Gastrocnemius medialis (tissue), 4 donors: ENCODE measurements around the gene PERCC1. TPM values are rescaled to one million over a fixed set of nuclear protein-coding genes. Genes with fewer than 3 reads are reported as not detected.

Experiments used
- ATAC-seq, 2 donors: fragments of 150-250 bp; one replicate each; pipeline ENCODE4 v1.9.1; 2016
- DNase-seq, 2 donors: peaks; one replicate each; pipeline ENCODE4 v3.0.0-alpha.2; 2019
- H3K27ac ChIP-seq, 4 donors: fragments of 200-600 bp; sonication (generic); 1 replicate in 1 of 4; 2 replicates in 3 of 4; pipeline ENCODE4 v1.5.1; 2016 to 2018; ENCODE audit warnings: mild to moderate bottlenecking in 2 of 4, moderate library complexity in 1 of 4
- H3K27me3 ChIP-seq, 3 donors: fragments of 200-600 bp; sonication (generic) in 2 of 3; 1 replicate in 1 of 3; 2 replicates in 2 of 3; pipeline versions ENCODE4 v1.5.1 to v1.6.0; 2016 to 2019; ENCODE audit warnings: mild to moderate bottlenecking in 1 of 3, moderate library complexity in 1 of 3
- H3K36me3 ChIP-seq, 2 donors: fragments of 200-600 bp; sonication (generic) in 1 of 2; one replicate each; pipeline ENCODE4 v1.5.1; 2017 to 2018
- H3K4me1 ChIP-seq, 2 donors: fragments of 200-600 bp; sonication (generic) in 1 of 2; one replicate each; pipeline ENCODE4 v1.5.1; 2016 to 2017; ENCODE audit warnings: mild to moderate bottlenecking in 2 of 2
- H3K4me3 ChIP-seq, 4 donors: fragments of 200-600 bp; sonication (generic) in 3 of 4; 1 replicate in 1 of 4; 2 replicates in 3 of 4; pipeline ENCODE4 v1.5.1; 2016 to 2019; ENCODE audit warnings: mild to moderate bottlenecking in 2 of 4
- H3K9me3 ChIP-seq, 3 donors: fragments of 200-600 bp; sonication (generic) in 2 of 3; 1 replicate in 1 of 3; 2 replicates in 2 of 3; pipeline ENCODE4 v1.5.1; 2016 to 2019
- POLR2A ChIP-seq, 2 donors: fragments of 450-650 bp; IDR thresholded peaks; one replicate each; pipeline ENCODE4 v1.6.1; 2017; ENCODE audit warnings: antibody characterized with exemption in 2 of 2, mild to moderate bottlenecking in 2 of 2, moderate library complexity in 2 of 2
- in situ Hi-C, 4 donors: fragments of 200-750 bp; cut with MboI; loops; one replicate each; pipeline versions ENCODE4 v1.15.0 to v1.8.0; 2017; ENCODE audit warnings: low sequenced_read_pairs in 4 of 4
- intact Hi-C: fragments of 100-400 bp; cut with DNase I; formaldehyde crosslinking; loops from one replicate; pipeline ENCODE4 v1.15.1; 2023; ENCODE audit warnings: low total_unique reads
- total RNA-seq, 4 donors: library from RNA; depleted of rRNA; stranded (reverse); fragments of >200 nt; gene quantifications; one replicate each; pipeline versions ENCODE4 v1.1.0 to v1.2.3, GENCODE V29; 2016
- TF ChIP-seq, protein P1 (sequence below), 5 experiments: fragments of 450-650 bp in 3 of 5; fragments of 200-600 bp in 2 of 5; sonication (generic) in 2 of 5; IDR thresholded peaks in 4 of 5; conservative IDR thresholded peaks in 1 of 5; 1 replicate in 4 of 5; 2 replicates in 1 of 5; pipeline ENCODE4 v1.5.1; 2016 to 2019; ENCODE audit warnings: antibody characterized with exemption in 5 of 5, mild to moderate bottlenecking in 3 of 5, moderate library complexity in 3 of 5

PERCC1 gene
- total RNA-seq, 4 donors from 2014 or later, result not detected

DNA sequence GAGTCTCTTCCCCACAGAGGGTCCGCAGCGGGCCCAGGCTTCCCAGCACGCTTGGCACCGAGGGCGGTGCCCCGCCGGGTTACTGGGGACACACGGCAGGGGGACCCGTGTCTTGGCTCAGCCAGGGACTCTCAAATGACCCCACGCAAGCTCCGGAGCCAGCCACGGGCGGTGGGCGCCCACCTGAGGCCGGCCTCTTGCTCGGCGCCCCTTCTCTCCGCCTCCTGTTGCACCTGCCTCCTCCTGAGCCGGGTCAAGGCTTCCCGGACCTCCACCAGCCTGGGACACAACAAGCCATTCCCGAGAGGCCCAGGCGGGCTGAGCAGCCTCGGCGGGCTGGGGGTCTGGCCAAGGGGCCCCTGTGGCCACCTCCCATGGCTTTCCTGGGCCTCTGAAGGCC is 11.8 kb downstream of the PERCC1 start:
- Histone ChIP-seq H3K4me3 (no peak overlapping the region), H3K4me1 (no peaks in the 10 kb centered on the region), H3K27ac (no peak overlapping the region), H3K36me3 (peaks cover 0 to 24% of the 10 kb centered on the region in 2 donors), H3K9me3 (no peaks in the 10 kb centered on the region), H3K27me3 (no peaks in the 10 kb centered on the region)
- ATAC-seq (no peak), DNase-seq (no peak)
- TF ChIP-seq, protein P1, sequence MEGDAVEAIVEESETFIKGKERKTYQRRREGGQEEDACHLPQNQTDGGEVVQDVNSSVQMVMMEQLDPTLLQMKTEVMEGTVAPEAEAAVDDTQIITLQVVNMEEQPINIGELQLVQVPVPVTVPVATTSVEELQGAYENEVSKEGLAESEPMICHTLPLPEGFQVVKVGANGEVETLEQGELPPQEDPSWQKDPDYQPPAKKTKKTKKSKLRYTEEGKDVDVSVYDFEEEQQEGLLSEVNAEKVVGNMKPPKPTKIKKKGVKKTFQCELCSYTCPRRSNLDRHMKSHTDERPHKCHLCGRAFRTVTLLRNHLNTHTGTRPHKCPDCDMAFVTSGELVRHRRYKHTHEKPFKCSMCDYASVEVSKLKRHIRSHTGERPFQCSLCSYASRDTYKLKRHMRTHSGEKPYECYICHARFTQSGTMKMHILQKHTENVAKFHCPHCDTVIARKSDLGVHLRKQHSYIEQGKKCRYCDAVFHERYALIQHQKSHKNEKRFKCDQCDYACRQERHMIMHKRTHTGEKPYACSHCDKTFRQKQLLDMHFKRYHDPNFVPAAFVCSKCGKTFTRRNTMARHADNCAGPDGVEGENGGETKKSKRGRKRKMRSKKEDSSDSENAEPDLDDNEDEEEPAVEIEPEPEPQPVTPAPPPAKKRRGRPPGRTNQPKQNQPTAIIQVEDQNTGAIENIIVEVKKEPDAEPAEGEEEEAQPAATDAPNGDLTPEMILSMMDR (IDR thresholded peaks at IDR 0.05 in 4 of 5, conservative IDR thresholded peaks at IDR 0.05 in 1 of 5), result no peak
- no peak for TF ChIP-seq POLR2A (IDR thresholded peaks at IDR 0.05)
- intact Hi-C loops (no loop called here), in situ Hi-C loops (no loop called here)

DNA sequence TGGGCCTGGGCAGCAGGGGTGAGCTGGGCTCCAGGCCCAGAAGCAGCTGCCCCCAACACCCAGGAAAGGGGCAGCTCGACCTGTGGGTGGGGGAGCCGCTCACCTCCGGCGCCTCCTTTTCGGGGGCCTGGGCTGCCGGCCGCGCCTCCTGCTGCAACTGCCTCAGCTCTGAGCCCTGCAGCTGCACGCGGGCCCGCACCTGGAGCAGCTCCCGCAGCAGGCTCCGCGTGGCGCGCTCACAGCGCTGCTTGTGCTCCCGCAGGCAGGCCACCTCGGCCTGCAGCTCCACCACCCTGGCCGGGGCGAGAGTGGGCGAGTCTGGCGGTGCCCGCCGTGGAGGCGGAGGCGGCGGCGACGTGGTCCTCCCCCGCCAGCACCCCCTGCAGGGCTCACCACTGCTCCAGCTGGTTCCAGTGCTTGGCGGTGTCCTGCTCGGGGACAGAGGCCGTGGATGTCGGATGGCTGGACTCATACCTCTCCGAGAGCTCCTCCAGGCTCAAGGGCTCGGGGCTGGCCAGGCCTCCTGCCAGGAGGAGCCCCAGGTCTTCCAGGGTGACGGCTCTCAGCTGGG is 12.6 kb downstream of the PERCC1 start:
- Histone ChIP-seq H3K27me3 (no peaks in the 10 kb centered on the region), H3K36me3 (peaks cover 0 to 32% of the 10 kb centered on the region in 2 donors), H3K4me3 (no peak overlapping the region), H3K9me3 (no peaks in the 10 kb centered on the region), H3K4me1 (no peaks in the 10 kb centered on the region), H3K27ac (no peak overlapping the region)
- intact Hi-C loops (no loop called here), in situ Hi-C loops (no loop called here)
- no peak for TF ChIP-seq POLR2A (IDR thresholded peaks at IDR 0.05)
- TF ChIP-seq, protein P1 (IDR thresholded peaks at IDR 0.05 in 4 of 5, conservative IDR thresholded peaks at IDR 0.05 in 1 of 5), result no peak
- no peak for DNase-seq
- no peak for ATAC-seq

DNA sequence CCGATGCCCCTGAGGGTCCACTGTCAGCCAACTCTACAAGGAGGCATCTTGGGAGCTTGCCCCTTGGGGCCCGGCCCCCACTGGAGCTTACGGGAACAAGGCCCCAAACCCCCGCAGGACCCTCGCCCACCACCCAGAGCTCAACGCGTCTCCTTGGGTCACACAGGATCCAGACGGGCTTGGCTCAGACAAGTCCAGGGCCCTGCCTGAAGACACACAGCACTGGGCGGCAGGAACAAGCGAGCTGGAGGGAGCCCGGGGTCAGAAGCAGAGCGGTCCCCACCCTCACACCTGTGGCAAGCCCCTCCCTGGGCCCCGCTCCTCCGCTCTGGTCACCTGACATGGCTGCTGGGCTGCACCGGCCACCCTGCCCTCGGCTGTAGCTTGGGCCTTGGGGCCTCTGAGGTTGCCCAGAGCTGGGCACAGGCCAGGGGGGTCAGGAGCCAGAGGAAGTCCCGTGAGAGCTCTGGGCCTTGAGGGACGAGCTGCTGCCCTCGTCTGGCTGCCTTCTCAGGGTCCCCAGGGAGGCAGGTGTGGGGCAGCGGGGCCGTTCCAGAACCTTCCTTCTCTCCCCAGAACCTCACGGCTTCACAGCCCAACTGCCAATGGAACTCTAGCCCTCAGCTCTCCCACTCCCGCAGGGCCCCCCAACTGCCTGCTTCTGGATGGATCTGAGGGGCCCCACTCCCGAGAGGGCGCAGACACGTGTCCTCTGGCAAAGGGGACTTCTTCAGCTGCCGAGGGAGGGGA is 13.3 kb downstream of the PERCC1 start, which contains the start of gene CCDC154:
Gene CCDC154, minus strand, starts transcription at position 577 of the 750 bp plus-strand sequence. Its CDS starts 234 bp downstream, at position 343.
- intact Hi-C loops, result no loop called here
- H3K4me1 ChIP-seq, result no peaks in the 10 kb centered on the region
- no peaks in the 10 kb centered on the region for H3K27me3 ChIP-seq
- peaks cover 0 to 38% of the 10 kb centered on the region in 2 donors for H3K36me3 ChIP-seq
- no peak for DNase-seq
- H3K9me3 ChIP-seq, result no peaks in the 10 kb centered on the region
- ATAC-seq, result no peak
- in situ Hi-C loops, result no loop called here
- H3K27ac ChIP-seq, result no peak within 1 kb of the TSS
- TF ChIP-seq, protein P1 (IDR thresholded peaks at IDR 0.05 in 4 of 5, conservative IDR thresholded peaks at IDR 0.05 in 1 of 5), result no peak
- no peak for TF ChIP-seq POLR2A (IDR thresholded peaks at IDR 0.05)
- no peak within 1 kb of the TSS for H3K4me3 ChIP-seq

DNA sequence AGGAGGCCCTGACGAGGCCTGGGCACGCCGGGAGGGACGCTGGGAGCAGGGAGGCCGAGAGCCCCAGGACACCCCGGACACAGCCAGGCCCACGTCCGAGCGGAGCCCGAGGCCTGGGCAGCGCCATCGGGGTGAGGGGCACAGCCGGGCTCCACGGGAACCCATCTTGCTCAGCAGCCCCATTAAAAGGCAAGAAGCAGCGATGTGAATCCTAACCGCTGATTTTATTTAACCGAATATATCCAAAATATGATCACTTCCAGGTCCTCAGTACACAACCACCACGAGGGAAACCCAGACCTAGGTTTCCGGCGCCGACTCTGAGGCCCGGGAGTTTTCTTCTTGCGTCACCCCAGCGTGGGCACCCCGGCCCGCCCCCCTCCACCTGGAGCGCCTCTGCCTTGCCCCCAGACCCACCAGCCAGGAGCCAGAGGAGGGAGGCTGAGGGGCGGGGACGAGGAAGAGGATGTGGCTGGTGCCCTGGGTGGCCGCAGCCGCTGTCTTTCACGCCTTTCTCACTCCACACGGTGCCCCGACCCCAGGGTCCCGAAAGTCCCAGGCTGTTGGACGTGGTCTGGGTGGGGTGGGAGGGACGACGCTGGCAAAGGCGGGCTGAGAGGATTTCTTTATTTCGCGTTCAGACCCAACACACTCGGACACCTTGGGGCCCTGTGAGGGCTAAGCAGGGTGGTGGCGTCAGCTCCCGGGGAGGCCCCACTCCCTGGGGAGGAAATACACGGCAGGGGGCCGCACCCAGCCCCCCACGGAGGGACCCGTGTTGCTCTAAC is 14.0 kb downstream of the PERCC1 start:
- H3K4me3 ChIP-seq, result no peak overlapping the region
- ATAC-seq, result no peak
- DNase-seq, result no peak
- no peaks in the 10 kb centered on the region for H3K4me1 ChIP-seq
- peaks cover 0 to 44% of the 10 kb centered on the region in 2 donors for H3K36me3 ChIP-seq
- H3K27ac ChIP-seq, result no peak overlapping the region
- in situ Hi-C loops, result no loop called here
- TF ChIP-seq, protein P1 (IDR thresholded peaks at IDR 0.05 in 4 of 5, conservative IDR thresholded peaks at IDR 0.05 in 1 of 5), result no peak
- TF ChIP-seq POLR2A (IDR thresholded peaks at IDR 0.05), result no peak
- H3K27me3 ChIP-seq, result no peaks in the 10 kb centered on the region
- H3K9me3 ChIP-seq, result no peaks in the 10 kb centered on the region
- intact Hi-C loops, result no loop called here
